GM10248 (cell line): Measurements from ENCODE around the gene GPAT3.
A peak's percentile ranks its signal among the peaks of the same experiment; 100 is the strongest.
"Not testable (repeated sequence)": the region's sequence is repeated elsewhere in the genome, so short reads cannot be mapped to it uniquely, and the experiment has no call there.

Experiments
- CTCF ChIA-PET: fragments of 300-600 bp; sonication (Branson Sonifier 250); formaldehyde crosslinking; extraction: SDS; loops from one replicate; lab custom pipeline; 2021; ENCODE audit warnings: antibody characterized with exemption; lab: Yijun Ruan, JAX
- POLR2A ChIA-PET: fragments of 350-650 bp; sonication (Branson Sonifier 250); formaldehyde crosslinking; extraction: SDS; loops from one replicate; lab custom pipeline; 2020; ENCODE audit warnings: antibody characterized with exemption; lab: Yijun Ruan, JAX
- DNase-seq: peaks from one replicate; pipeline ENCODE4 v3.0.0; 2012; ENCODE audit errors: extremely low spot score
- CTCF ChIP-seq: IDR thresholded peaks from 2 replicates; pipeline ENCODE4 v1.5.1; 2012; ENCODE audit warnings: mild to moderate bottlenecking, low read depth; ENCODE audit errors: extremely low read depth, missing control alignments, control extremely low read depth

The GPAT3 gene

GRCh38 chr4:83535520-83536361 lies at the start of gene GPAT3:
Gene GPAT3, plus strand, starts transcription at chr4:83536108. Its CDS starts 515 bp downstream, at chr4:83536623.
- peak; percentile 34 for DNase-seq
- ChIA-PET POLR2A (no interaction called here), CTCF (interaction anchor here (0.6 to 2.0 kb wide), 2 partner anchors 12 to 1104 kb away, joined by 3 to 5 read pairs; no protein-coding TSS in a partner anchor)
- TF ChIP-seq CTCF = no peak

- POLR2A ChIA-PET = no interaction called here
- CTCF ChIA-PET = no interaction called here
- TF ChIP-seq CTCF = no peak
- no peak for DNase-seq
Observed at GRCh38 chr4:83486457-83487129, 49.3 kb upstream of the GPAT3 start.

GRCh38 chr4:83489711-83490326 lies 46.1 kb upstream of the GPAT3 start:
- no peak for DNase-seq
- no peak for TF ChIP-seq CTCF
- CTCF ChIA-PET = interaction anchor here (1.6 to 4.7 kb wide), 3 partner anchors 10 to 49 kb away, joined by 4 to 32 read pairs (median 8); no protein-coding TSS in a partner anchor
- POLR2A ChIA-PET = no interaction called here

- peak; percentile 74 for TF ChIP-seq CTCF
- ChIA-PET CTCF (interaction anchor here (0.7 to 4.7 kb wide), 12 partner anchors 8 to 150 kb away, joined by 3 to 32 read pairs (median 3); no protein-coding TSS in a partner anchor), POLR2A (no interaction called here)
- peak; percentile 54 for DNase-seq
Observed at GRCh38 chr4:83490876-83491450, 44.9 kb upstream of the GPAT3 start.

GRCh38 chr4:83496085-83496917 lies 39.6 kb upstream of the GPAT3 start:
- DNase-seq, POLR2A ChIA-PET: not testable (repeated sequence)

GRCh38 chr4:83498187-83498586 lies 37.7 kb upstream of the GPAT3 start:
- ChIA-PET POLR2A (no interaction called here), CTCF (interaction anchor here (0.9 to 3.6 kb wide), 4 partner anchors 8 to 146 kb away, joined by 3 to 16 read pairs (median 6); no protein-coding TSS in a partner anchor)
- TF ChIP-seq CTCF = no peak
- no peak for DNase-seq

More at GRCh38 chr4:83496085-83496917, 39.6 kb upstream of the GPAT3 start:
- CTCF ChIA-PET = interaction anchor here (1.4 kb wide), 1 partner anchor 148 kb away, joined by 3 read pairs; no protein-coding TSS in a partner anchor

- POLR2A ChIA-PET, CTCF ChIA-PET, DNase-seq: not testable (repeated sequence)
Observed at GRCh38 chr4:83501671-83502070, 34.2 kb upstream of the GPAT3 start.
